Common myeloid progenitor, CD34-positive (primary cell): ENCODE results near the gene CAMK1D.

Source experiments
- CTCF ChIA-PET: fragments of 350-600 bp; sonication (Branson Sonifier 250); formaldehyde crosslinking; loops from one replicate; lab custom pipeline; 2021; ENCODE audit warnings: antibody characterized with exemption; lab: Charles Lee
- POLR2A ChIA-PET: fragments of 350-600 bp; sonication (Branson Sonifier 250); formaldehyde crosslinking; loops from one replicate; lab custom pipeline; 2021; ENCODE audit warnings: antibody characterized with exemption; lab: Charles Lee
- DNase-seq, 3 donors: peaks; one replicate each; pipeline versions ENCODE4 v3.0.0 to v3.0.0-alpha.2; 2013
- H3K27ac ChIP-seq, 2 experiments: 1 replicate in 1 of 2; 2 replicates in 1 of 2; pipeline ENCODE4 v1.7.0; 2013; ENCODE audit warnings: inconsistent platforms in 2 of 2, low read length in 2 of 2, mild to moderate bottlenecking in 2 of 2, low read depth in 1 of 2, moderate library complexity in 1 of 2; ENCODE audit not compliant: severe bottlenecking in 2 of 2, insufficient read depth in 1 of 2, poor library complexity in 1 of 2
- H3K27me3 ChIP-seq, 5 experiments: replicated peaks in 2 of 5; 1 replicate in 3 of 5; 2 replicates in 2 of 5; pipeline versions ENCODE4 v1.6.1 to v1.7.0; 2013; ENCODE audit warnings: low read length in 4 of 5, mild to moderate bottlenecking in 2 of 5, moderate library complexity in 2 of 5, inconsistent platforms in 1 of 5; ENCODE audit not compliant: insufficient read depth in 5 of 5, control insufficient read depth in 4 of 5
- H3K36me3 ChIP-seq, 4 experiments: 1 replicate in 2 of 4; 2 replicates in 2 of 4; pipeline versions ENCODE4 v1.6.1 to v1.7.0; 2013; ENCODE audit warnings: low read length in 3 of 4, control low read depth in 1 of 4, mild to moderate bottlenecking in 1 of 4; ENCODE audit not compliant: control insufficient read depth in 4 of 4, insufficient read depth in 4 of 4
- H3K4me1 ChIP-seq, 4 experiments: 1 replicate in 3 of 4; 2 replicates in 1 of 4; pipeline versions ENCODE4 v1.6.1 to v1.7.1; 2013; ENCODE audit warnings: low read length in 3 of 4, mild to moderate bottlenecking in 3 of 4, control low read depth in 1 of 4, inconsistent platforms in 1 of 4, moderate library complexity in 1 of 4; ENCODE audit not compliant: control insufficient read depth in 4 of 4, insufficient read depth in 4 of 4; ENCODE audit errors: control extremely low read depth in 1 of 4
- H3K4me3 ChIP-seq, 7 experiments: 1 replicate in 4 of 7; 2 replicates in 3 of 7; pipeline versions ENCODE4 v1.5.1 to v1.7.0; 2013; ENCODE audit warnings: mild to moderate bottlenecking in 7 of 7, low read length in 6 of 7, moderate library complexity in 6 of 7, inconsistent platforms in 2 of 7, low read depth in 2 of 7, control low read depth in 1 of 7; ENCODE audit not compliant: insufficient read depth in 4 of 7, control insufficient read depth in 1 of 7; ENCODE audit errors: extremely low read depth in 1 of 7
- H3K9me3 ChIP-seq, 5 experiments: 1 replicate in 4 of 5; 2 replicates in 1 of 5; pipeline versions ENCODE4 v1.6.1 to v1.7.1; 2013; ENCODE audit warnings: low read length in 4 of 5, mild to moderate bottlenecking in 2 of 5, inconsistent platforms in 1 of 5, low read depth in 1 of 5, moderate library complexity in 1 of 5; ENCODE audit not compliant: control insufficient read depth in 4 of 5, insufficient read depth in 2 of 5; ENCODE audit errors: control extremely low read depth in 1 of 5
- WGBS: methylation state at CpG from one replicate; pipeline ENCODE4 v1.1.5; 2013; ENCODE audit not compliant: insufficient coverage; 5-methylcytosine and 5-hydroxymethylcytosine counted together

The CAMK1D gene

GRCh38 chr10:12876266-12876665 lies 526.9 kb downstream of the CAMK1D start:
- POLR2A ChIA-PET: no interaction called here
- 96% methylated on average over 4 of the region's 5 CpGs for WGBS
- DNase-seq: no peak
- H3K4me3 ChIP-seq: no peak overlapping the region
- no peak overlapping the region for H3K27ac ChIP-seq
- H3K27me3 ChIP-seq: no peaks in the 10 kb centered on the region
- no peaks in the 10 kb centered on the region for H3K36me3 ChIP-seq
- CTCF ChIA-PET: interaction anchor here (1.2 to 2.0 kb wide), 5 partner anchors 11 to 199 kb away, joined by 3 to 5 read pairs (median 4); no protein-coding TSS in a partner anchor
- no peaks in the 10 kb centered on the region for H3K4me1 ChIP-seq
- H3K9me3 ChIP-seq: peaks cover 0 to 18% (median 0%) of the 10 kb centered on the region in 5 experiments

- no peaks in the 10 kb centered on the region for H3K36me3 ChIP-seq
- H3K27ac ChIP-seq: no peak overlapping the region
- H3K4me1 ChIP-seq: no peaks in the 10 kb centered on the region
- WGBS: 78% methylated on average over 3 of the region's 3 CpGs
- no peak overlapping the region for H3K4me3 ChIP-seq
- no peaks in the 10 kb centered on the region for H3K27me3 ChIP-seq
- no peak for DNase-seq
- CTCF ChIA-PET: interaction anchor here (1.4 to 2.0 kb wide), 3 partner anchors 10 to 61 kb away, joined by 3 to 5 read pairs (median 5); no protein-coding TSS in a partner anchor
- POLR2A ChIA-PET: no interaction called here
- peaks cover 0 to 18% (median 0%) of the 10 kb centered on the region in 5 experiments for H3K9me3 ChIP-seq
Observed at GRCh38 chr10:12877150-12877549, 527.8 kb downstream of the CAMK1D start.

GRCh38 chr10:12880423-12880822 lies 531.1 kb downstream of the CAMK1D start:
- Histone ChIP-seq H3K36me3 (no peaks in the 10 kb centered on the region), H3K4me3 (no peak overlapping the region), H3K27me3 (no peaks in the 10 kb centered on the region), H3K4me1 (peaks cover 0 to 8% (median 0%) of the 10 kb centered on the region in 4 experiments), H3K27ac (no peak overlapping the region), H3K9me3 (peaks cover 0 to 18% (median 0%) of the 10 kb centered on the region in 5 experiments)
- ChIA-PET CTCF (interaction anchor here (0.8 to 2.0 kb wide), 2 partner anchors 10 to 21 kb away, joined by 4 to 5 read pairs; no protein-coding TSS in a partner anchor), POLR2A (no interaction called here)
- DNase-seq: no peak

- WGBS: 72% methylated on average over 6 of the region's 6 CpGs
- no peak for DNase-seq
- H3K27ac ChIP-seq: no peak overlapping the region
- no peak overlapping the region for H3K4me3 ChIP-seq
- H3K9me3 ChIP-seq: peaks cover 0 to 6% (median 0%) of the 10 kb centered on the region in 5 experiments
- ChIA-PET CTCF (interaction anchor here (1.2 kb wide), 1 partner anchor 20 kb away, joined by 5 read pairs; no protein-coding TSS in a partner anchor), POLR2A (no interaction called here)
- no peaks in the 10 kb centered on the region for H3K36me3 ChIP-seq
- peaks cover 0 to 8% (median 0%) of the 10 kb centered on the region in 4 experiments for H3K4me1 ChIP-seq
- H3K27me3 ChIP-seq: no peaks in the 10 kb centered on the region
Observed at GRCh38 chr10:12884851-12885250, 535.5 kb downstream of the CAMK1D start.
